HCT116 (cell line): ENCODE measurements around the gene NCR3LG1. TPM values are rescaled to one million over a fixed set of nuclear protein-coding genes. Genes with fewer than 3 reads are reported as not detected.

Source experiments
- ATAC-seq: fragments of 200-7000 bp; cut with Tn5 transposase; 2 replicates; pipeline ENCODE4 v1.9.1; 2020; ENCODE audit warnings: mild to moderate bottlenecking, moderate library complexity
- BruUV-seq: library from RNA; stranded (reverse); fragments of 400-500 nt; replicated peaks from 2 replicates; lab custom pipeline; 2021; lab: Mats Ljungman, UMichigan
- CTCF ChIA-PET: fragments of 300-600 bp; sonication (Branson Sonifier 250); formaldehyde crosslinking; loops from one replicate; lab custom pipeline; 2021; ENCODE audit warnings: antibody characterized with exemption; lab: Charles Lee
- POLR2A ChIA-PET: fragments of 300-600, 350-600 bp; sonication (Branson Sonifier 250); formaldehyde crosslinking; loops from one replicate; lab custom pipeline; 2021; ENCODE audit warnings: antibody characterized with exemption; lab: Charles Lee
- RAD21 ChIA-PET, 2 experiments: fragments of 300-600 bp; sonication (Branson Sonifier 250); formaldehyde crosslinking; loops; one replicate each; lab custom pipeline; 2023; ENCODE audit warnings: low total read pairs in 2 of 2; ENCODE audit not compliant: uncharacterized antibody in 2 of 2, unreplicated experiment in 2 of 2, low non-redundant PET in 1 of 2; lab: Charles Lee
- DNase-seq: peaks from one replicate; pipeline ENCODE4 v3.0.0-alpha.2; 2010; ENCODE audit warnings: low read depth, low spot score
- H2AFZ ChIP-seq: fragments of 200-600 bp; shearing (Covaris generic), sonication (generic); 2 replicates; pipeline ENCODE4 v1.6.1; 2017; ENCODE audit warnings: low read depth, mixed run types, mixed read lengths, antibody characterized with exemption, low read length; ENCODE audit not compliant: poor library complexity, severe bottlenecking
- H3K27ac ChIP-seq: 2 replicates; pipeline ENCODE4 v1.5.1; 2012; ENCODE audit warnings: low read depth, low read length
- H3K27me3 ChIP-seq: fragments of 200-600 bp; sonication (generic); 2 replicates; pipeline ENCODE4 v1.6.1; 2016; ENCODE audit warnings: mixed run types, low read length, mixed read lengths; ENCODE audit not compliant: insufficient read depth
- H3K36me3 ChIP-seq, 2 experiments: fragments of 200-500 bp in 1 of 2; fragments of 200-600 bp in 1 of 2; sonication (Bioruptor generic) in 1 of 2; sonication (generic) in 1 of 2; 2 replicates each; pipeline versions ENCODE4 v1.5.1 to v1.6.1; 2014 to 2016; ENCODE audit warnings: low read length in 2 of 2, inconsistent platforms in 1 of 2, mixed read lengths in 1 of 2, mixed run types in 1 of 2; ENCODE audit not compliant: insufficient read depth in 2 of 2, control insufficient read depth in 1 of 2
- H3K4me1 ChIP-seq, 2 experiments: fragments of 200-600 bp in 1 of 2; sonication (generic) in 1 of 2; 2 replicates each; pipeline versions ENCODE4 v1.5.1 to v1.6.1; 2012 to 2017; ENCODE audit warnings: low read length in 2 of 2, inconsistent platforms in 1 of 2, mild to moderate bottlenecking in 1 of 2, mixed read lengths in 1 of 2, mixed run types in 1 of 2, moderate library complexity in 1 of 2; ENCODE audit not compliant: insufficient read depth in 2 of 2, control insufficient read depth in 1 of 2
- H3K4me2 ChIP-seq: fragments of 200-600 bp; sonication (generic); 2 replicates; pipeline ENCODE4 v1.6.1; 2017; ENCODE audit warnings: mixed run types, low read length, mixed read lengths
- H3K4me3 ChIP-seq, 2 experiments: fragments of 200-600 bp in 1 of 2; sonication (generic) in 1 of 2; replicated peaks in 1 of 2; 2 replicates each; pipeline ENCODE4 v1.5.1; 2011 to 2016; ENCODE audit warnings: low read length in 2 of 2, control low read depth in 1 of 2, low read depth in 1 of 2, mild to moderate bottlenecking in 1 of 2, mixed read lengths in 1 of 2, mixed run types in 1 of 2
- H3K79me2 ChIP-seq: fragments of 200-600 bp; sonication (generic); 2 replicates; pipeline ENCODE4 v1.6.1; 2017; ENCODE audit warnings: mild to moderate bottlenecking, mixed run types, low read length, moderate library complexity, mixed read lengths; ENCODE audit not compliant: insufficient read depth
- H3K9ac ChIP-seq: fragments of 200-600 bp; sonication (generic); 2 replicates; pipeline ENCODE4 v1.6.1; 2016; ENCODE audit warnings: low read length, mixed read lengths
- H3K9me2 ChIP-seq: fragments of 200-600 bp; sonication (generic), shearing (Covaris generic); 2 replicates; pipeline ENCODE4 v1.6.1; 2017; ENCODE audit warnings: mixed run types, mild to moderate bottlenecking, moderate library complexity; ENCODE audit not compliant: insufficient read depth
- H3K9me3 ChIP-seq, 2 experiments: fragments of 200-500 bp in 1 of 2; fragments of 200-600 bp in 1 of 2; sonication (Bioruptor generic) in 1 of 2; sonication (generic) in 1 of 2; 2 replicates each; pipeline ENCODE4 v1.6.1; 2014 to 2017; ENCODE audit warnings: low read length in 2 of 2, mixed read lengths in 2 of 2, inconsistent platforms in 1 of 2, low read depth in 1 of 2, mild to moderate bottlenecking in 1 of 2, mixed run types in 1 of 2, moderate library complexity in 1 of 2; ENCODE audit not compliant: control insufficient read depth in 1 of 2, insufficient read depth in 1 of 2
- H4K20me1 ChIP-seq: fragments of 200-600 bp; sonication (generic), shearing (Covaris generic); 2 replicates; pipeline ENCODE4 v1.6.1; 2017; ENCODE audit warnings: mixed run types, mild to moderate bottlenecking, moderate library complexity; ENCODE audit not compliant: insufficient read depth
- EZH2 ChIP-seq: fragments of 200-600 bp; sonication (generic); IDR thresholded peaks from 2 replicates; pipeline ENCODE4 v1.6.1; 2017; ENCODE audit warnings: antibody characterized with exemption, mixed run types
- REST ChIP-seq: IDR thresholded peaks from 2 replicates; pipeline ENCODE4 v1.6.1; 2012; ENCODE audit warnings: low read depth
- SIN3A ChIP-seq: IDR thresholded peaks from 2 replicates; pipeline ENCODE4 v1.6.1; 2012; ENCODE audit warnings: low read depth
- SP1 ChIP-seq: IDR thresholded peaks from 2 replicates; pipeline ENCODE4 v1.6.1; 2012; ENCODE audit warnings: low read depth
- SRF ChIP-seq: IDR thresholded peaks from 2 replicates; pipeline ENCODE4 v1.6.1; 2012; ENCODE audit warnings: low read depth
- ZFX ChIP-seq: fragments of 450-650 bp; IDR thresholded peaks from 2 replicates; pipeline ENCODE4 v1.6.1; 2017
- ZNF274 ChIP-seq: fragments of 200-500 bp; sonication (Bioruptor generic); IDR thresholded peaks from 2 replicates; pipeline ENCODE4 v1.6.1; 2014; ENCODE audit warnings: mild to moderate bottlenecking, low read depth, low read length, inconsistent platforms
- intact Hi-C: fragments of 100-400 bp; cut with micrococcal nuclease; formaldehyde crosslinking; loops from 2 replicates; pipeline ENCODE4 v1.10.0; 2022
- total RNA-seq: library from RNA; stranded (reverse); gene quantifications from one replicate; pipeline ENCODE4 v1.2.1, GENCODE V29; 2021; ENCODE audit not compliant: unreplicated experiment

NCR3LG1 gene
- total RNA-seq, 1 experiment from 2014 or later: 1.5 TPM

- TF ChIP-seq SRF (no peak), SIN3A (no peak), REST (no peak), SP1 (no peak), EZH2 (no peak)
- TF ChIP-seq, all 23 proteins: peak for 0
Measured at GRCh38 chr11:17387811-17388210, 36.2 kb downstream of the NCR3LG1 start (continued).

- TF ChIP-seq ZNF274 (no peak), ZFX (peak; percentile 37; the same call in 1 of the 2 replicates)
- TF ChIP-seq, all 23 proteins: peak for 1
- RAD21 ChIA-PET: interaction anchor here (0.8 to 1.7 kb wide), 2 partner anchors 91 to 139 kb away, joined by 4 to 7 read pairs; no protein-coding TSS in a partner anchor
- Histone ChIP-seq H2AFZ (peak within 1 kb of the TSS; percentile 61), H3K4me1 (peaks cover 0 to 19% of the 10 kb centered on the region in 2 experiments; a peak in 3 of 4 replicates), H3K4me2 (peak within 1 kb of the TSS; percentile 91), H3K36me3 (no peaks in the 10 kb centered on the region), H3K4me3 (peak within 1 kb of the TSS; percentile 58 to 63), H3K79me2 (no peaks in the 10 kb centered on the region), H3K9ac (peak within 1 kb of the TSS; percentile 57), H3K9me3 (no peaks in the 10 kb centered on the region), H4K20me1 (no peaks in the 10 kb centered on the region), H3K27ac (peak within 1 kb of the TSS; percentile 46; the same call in 1 of the 2 replicates), H3K27me3 (no peaks in the 10 kb centered on the region), H3K9me2 (no peaks in the 10 kb centered on the region)
- BruUV-seq: no TSS peak
- DNase-seq: no peak
- POLR2A ChIA-PET: interaction anchor here (1.1 kb wide), 1 partner anchor 17 kb away, joined by 4 read pairs; no protein-coding TSS in a partner anchor
- ATAC-seq: peak; percentile 66
- intact Hi-C loops: loop anchor here (1.0 to 5.0 kb wide), 3 partner anchors 87 to 344 kb away; partner anchors contain the start of gene KCNC1
- CTCF ChIA-PET: interaction anchor here (0.8 to 2.5 kb wide), 7 partner anchors 10 to 139 kb away, joined by 3 to 9 read pairs (median 5); no protein-coding TSS in a partner anchor
Measured at GRCh38 chr11:17388609-17389210, 37.1 kb downstream of the NCR3LG1 start, which contains the start of gene KCNJ11. Gene KCNJ11, minus strand, starts transcription at chr11:17388659. Its CDS starts 568 bp downstream, at chr11:17388091.
